Activated B cell treated with CpG ODN at 0.5 μM for 24 hours (primary cell): ENCODE data around the gene SMIM9. TPM values are rescaled to one million over a fixed set of nuclear protein-coding genes. Genes with fewer than 3 reads are reported as not detected.
A peak's percentile ranks its signal among the peaks of the same experiment; 100 is the strongest.
"Not testable (repeated sequence)": the region's sequence is repeated elsewhere in the genome, so short reads cannot be mapped to it uniquely, and the experiment has no call there.

ENCODE experiments used
- ATAC-seq: fragments of 200-7000 bp; cut with Tn5 transposase; one replicate; pipeline ENCODE4 v1.10.0; 2021; ENCODE audit warnings: low read depth, mild to moderate bottlenecking, moderate library complexity
- CTCF ChIA-PET: fragments of 350-600 bp; sonication (Branson Sonifier 250); formaldehyde crosslinking; loops from one replicate; lab custom pipeline; 2021; ENCODE audit warnings: antibody characterized with exemption; lab: Charles Lee
- POLR2A ChIA-PET: fragments of 350-600 bp; sonication (Branson Sonifier 250); formaldehyde crosslinking; loops from one replicate; lab custom pipeline; 2021; ENCODE audit warnings: antibody characterized with exemption; lab: Charles Lee
- DNase-seq: peaks from one replicate; pipeline ENCODE4 v3.0.0; 2022
- H3K27ac Mint-ChIP-seq: one replicate; pipeline ENCODE4 v1.8.0; 2020; ENCODE audit warnings: mixed read lengths
- H3K27me3 Mint-ChIP-seq: one replicate; pipeline ENCODE4 v1.8.0; 2021; ENCODE audit warnings: mixed read lengths
- H3K36me3 Mint-ChIP-seq: one replicate; pipeline ENCODE4 v1.8.0; 2021; ENCODE audit warnings: low read depth, mixed read lengths
- H3K4me1 Mint-ChIP-seq: one replicate; pipeline ENCODE4 v1.8.0; 2021; ENCODE audit warnings: mixed read lengths
- H3K4me3 Mint-ChIP-seq: one replicate; pipeline ENCODE4 v1.8.0; 2020; ENCODE audit warnings: mild to moderate bottlenecking, mixed read lengths
- H3K9me3 Mint-ChIP-seq: one replicate; pipeline ENCODE4 v1.8.0; 2020; ENCODE audit warnings: mixed read lengths
- intact Hi-C: fragments of 100-400 bp; cut with micrococcal nuclease; formaldehyde crosslinking; loops from one replicate; pipeline ENCODE4 v1.15.1; 2024
- total RNA-seq: library from RNA; stranded (reverse); gene quantifications from 2 replicates; pipeline ENCODE4 v1.2.3, GENCODE V29; 2022
- TF ChIP-seq, protein P1 (sequence below): fragments of 200-600 bp; IDR thresholded peaks from one replicate; pipeline ENCODE4 v1.8.0; 2022; ENCODE audit warnings: antibody characterized with exemption, mild to moderate bottlenecking

The SMIM9 gene
- total RNA-seq, 1 donor from 2014 or later: not detected

DNA sequence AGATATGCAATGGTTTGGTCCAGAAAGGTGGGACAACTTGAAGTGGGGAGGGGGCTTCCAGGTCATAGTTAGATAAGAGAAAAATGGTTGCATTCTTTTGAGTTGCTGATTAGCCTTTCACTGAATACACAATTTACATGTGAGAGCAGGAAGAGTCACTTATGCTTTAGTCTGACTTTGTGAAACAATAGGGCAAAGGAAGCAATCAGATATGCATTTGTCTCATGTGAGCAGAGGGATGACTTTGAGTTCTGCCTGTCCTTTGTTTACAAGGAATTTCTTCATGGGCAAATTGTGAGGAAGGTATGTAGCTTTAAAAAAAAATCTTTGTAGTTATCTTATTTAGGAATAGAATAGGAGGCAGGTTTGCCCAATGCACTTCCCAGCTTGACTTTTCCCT, 12.9 kb downstream of the SMIM9 start:
- Mint-ChIP-seq H3K9me3 (no peaks in the 10 kb centered on the region), H3K27me3 (no peaks in the 10 kb centered on the region), H3K4me3 (no peak overlapping the region), H3K27ac (no peak overlapping the region), H3K4me1 (peaks cover 18% of the 10 kb centered on the region), H3K36me3 (no peaks in the 10 kb centered on the region)
- DNase-seq: no peak
- intact Hi-C loops: no loop called here
- ChIA-PET CTCF (interaction anchor here (0.9 kb wide), 1 partner anchor 19 kb away, joined by 4 read pairs; no protein-coding TSS in a partner anchor), POLR2A (no interaction called here)
- ATAC-seq: no peak
- TF ChIP-seq, protein P1, sequence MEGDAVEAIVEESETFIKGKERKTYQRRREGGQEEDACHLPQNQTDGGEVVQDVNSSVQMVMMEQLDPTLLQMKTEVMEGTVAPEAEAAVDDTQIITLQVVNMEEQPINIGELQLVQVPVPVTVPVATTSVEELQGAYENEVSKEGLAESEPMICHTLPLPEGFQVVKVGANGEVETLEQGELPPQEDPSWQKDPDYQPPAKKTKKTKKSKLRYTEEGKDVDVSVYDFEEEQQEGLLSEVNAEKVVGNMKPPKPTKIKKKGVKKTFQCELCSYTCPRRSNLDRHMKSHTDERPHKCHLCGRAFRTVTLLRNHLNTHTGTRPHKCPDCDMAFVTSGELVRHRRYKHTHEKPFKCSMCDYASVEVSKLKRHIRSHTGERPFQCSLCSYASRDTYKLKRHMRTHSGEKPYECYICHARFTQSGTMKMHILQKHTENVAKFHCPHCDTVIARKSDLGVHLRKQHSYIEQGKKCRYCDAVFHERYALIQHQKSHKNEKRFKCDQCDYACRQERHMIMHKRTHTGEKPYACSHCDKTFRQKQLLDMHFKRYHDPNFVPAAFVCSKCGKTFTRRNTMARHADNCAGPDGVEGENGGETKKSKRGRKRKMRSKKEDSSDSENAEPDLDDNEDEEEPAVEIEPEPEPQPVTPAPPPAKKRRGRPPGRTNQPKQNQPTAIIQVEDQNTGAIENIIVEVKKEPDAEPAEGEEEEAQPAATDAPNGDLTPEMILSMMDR: no peak

DNA sequence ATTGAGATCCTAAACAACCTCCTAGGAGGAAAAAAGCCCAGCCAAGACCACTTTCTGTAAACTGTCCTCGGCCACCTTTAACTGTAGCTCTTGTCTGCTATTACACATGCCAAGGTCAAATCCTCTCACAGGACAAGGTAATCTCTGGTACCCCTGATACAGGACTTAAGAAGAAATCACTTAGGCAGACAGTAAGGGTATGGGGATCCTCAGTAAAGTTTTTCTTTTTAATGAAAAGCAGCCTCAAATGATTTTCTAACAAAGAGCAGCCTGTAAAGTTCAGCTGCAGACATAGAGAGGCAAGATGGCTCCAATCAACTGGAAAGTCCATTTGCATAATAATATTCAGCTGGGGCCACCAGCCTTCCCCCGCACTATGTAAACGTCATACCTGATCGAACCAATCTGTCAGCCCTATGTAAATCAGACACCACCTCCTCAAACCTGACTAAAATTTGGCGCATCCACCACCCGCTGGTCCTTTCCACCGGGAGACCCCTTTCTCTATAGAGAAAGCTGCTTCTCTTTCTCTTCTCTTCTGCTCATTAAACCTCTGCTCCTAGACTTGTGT, 14.6 kb downstream of the SMIM9 start:
- no peak for DNase-seq
- peaks cover 18% of the 10 kb centered on the region for H3K4me1 Mint-ChIP-seq
- H3K27me3 Mint-ChIP-seq: no peaks in the 10 kb centered on the region
- H3K36me3 Mint-ChIP-seq: no peaks in the 10 kb centered on the region
- peak; percentile 95 for ATAC-seq
- ChIA-PET POLR2A (interaction anchor here (1.0 to 1.4 kb wide), 3 partner anchors 8 to 69 kb away, joined by 4 to 7 read pairs (median 5); partner anchors contain the start of genes DKC1 and GAB3), CTCF (no interaction called here)
- H3K27ac Mint-ChIP-seq: peak overlapping the region; percentile 84
- TF ChIP-seq, protein P1: no peak
- intact Hi-C loops: loop anchor here (1.0 kb wide), 2 partner anchors 15 to 58 kb away; partner anchors contain the start of genes DKC1 and MPP1
- no peaks in the 10 kb centered on the region for H3K9me3 Mint-ChIP-seq
- H3K4me3 Mint-ChIP-seq: peak overlapping the region; percentile 53

DNA sequence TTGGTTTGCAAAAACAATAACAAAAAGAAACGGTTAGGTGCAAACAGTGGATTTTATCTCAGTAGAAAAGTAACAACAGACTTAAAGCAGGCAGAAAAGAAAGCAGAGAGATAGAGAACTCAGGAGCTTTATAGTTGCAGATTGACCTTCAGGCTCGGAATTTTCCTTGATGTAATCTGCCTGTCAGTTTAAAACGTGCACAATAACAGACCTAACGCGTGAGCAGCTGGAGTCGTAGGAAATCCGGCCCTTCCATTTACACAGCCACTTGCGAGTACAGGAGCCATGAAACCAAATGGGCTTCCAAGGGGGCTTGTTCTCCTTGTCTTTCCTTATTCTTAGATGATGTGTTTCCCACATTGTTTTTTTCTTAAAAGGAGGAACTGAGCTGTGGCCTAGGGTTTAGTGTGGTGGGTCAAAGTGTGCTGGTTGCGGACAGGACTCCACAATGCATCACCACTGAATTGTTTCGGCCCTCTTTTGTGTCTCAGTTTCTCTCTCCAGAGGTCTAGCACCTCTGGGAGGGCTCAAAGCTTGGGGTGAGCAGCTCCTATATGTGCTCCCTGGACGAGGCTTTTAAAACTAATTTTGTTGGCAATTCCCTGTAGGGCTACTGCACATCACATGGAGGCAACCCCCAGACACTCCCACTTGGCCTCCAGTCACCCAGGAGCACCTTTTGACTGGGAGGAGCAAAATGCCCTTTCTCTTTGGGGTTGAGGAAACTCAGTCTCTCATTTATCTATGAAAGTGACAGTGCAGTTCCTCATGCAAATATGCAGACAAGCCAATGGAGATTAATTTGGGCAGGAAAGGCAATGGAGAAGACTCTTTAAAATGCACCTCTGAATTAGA, 15.3 kb downstream of the SMIM9 start:
- Mint-ChIP-seq H3K4me3 (peak overlapping the region; percentile 46), H3K9me3 (no peaks in the 10 kb centered on the region), H3K4me1 (peaks cover 18% of the 10 kb centered on the region), H3K36me3 (no peaks in the 10 kb centered on the region), H3K27me3 (no peaks in the 10 kb centered on the region), H3K27ac (peak overlapping the region; percentile 84)
- ATAC-seq (peak; percentile 51), DNase-seq (no peak)
- intact Hi-C loops: no loop called here
- TF ChIP-seq, protein P1: no peak
- CTCF ChIA-PET: interaction anchor here (0.7 kb wide), 1 partner anchor 70 kb away, joined by 3 read pairs; no protein-coding TSS in a partner anchor
- POLR2A ChIA-PET: interaction anchor here (0.9 to 1.4 kb wide), 5 partner anchors 9 to 272 kb away, joined by 3 to 7 read pairs (median 4); partner anchors contain the start of genes DKC1, GAB3, IKBKG and MPP1

DNA sequence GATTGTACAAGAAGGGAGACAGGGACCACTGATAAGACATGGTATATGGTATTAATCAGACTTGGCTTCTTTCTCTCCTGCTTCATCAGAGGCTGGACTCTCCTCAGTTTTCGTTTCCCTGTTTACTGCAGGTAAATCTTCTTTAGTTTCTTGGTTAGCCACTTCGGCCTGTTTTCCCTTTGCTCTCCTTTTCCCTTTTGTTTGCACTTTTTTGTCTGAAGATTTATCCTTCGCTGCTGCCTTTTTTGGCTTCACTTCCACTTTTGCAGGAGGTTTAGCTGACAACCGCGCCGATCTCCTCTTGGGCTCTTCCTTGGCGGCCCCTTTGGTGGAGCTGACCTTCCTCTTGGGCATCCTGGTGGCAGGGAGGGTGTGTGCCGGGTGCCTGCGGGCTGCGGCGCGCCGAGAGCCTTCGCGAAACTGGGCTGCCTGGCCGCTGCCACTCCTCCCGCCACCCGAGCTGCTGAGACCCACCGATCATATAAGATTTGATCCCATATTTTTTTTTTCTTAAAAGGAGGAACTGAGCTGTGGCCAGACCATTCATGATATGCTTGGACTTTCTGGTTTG, 17.3 kb downstream of the SMIM9 start:
- CTCF ChIA-PET, ATAC-seq, DNase-seq, H3K9me3 Mint-ChIP-seq, H3K4me3 Mint-ChIP-seq, H3K36me3 Mint-ChIP-seq, H3K27ac Mint-ChIP-seq, intact Hi-C loops, H3K27me3 Mint-ChIP-seq, POLR2A ChIA-PET: not testable (repeated sequence)
- H3K4me1 Mint-ChIP-seq: peaks cover 18% of the 10 kb centered on the region

DNA sequence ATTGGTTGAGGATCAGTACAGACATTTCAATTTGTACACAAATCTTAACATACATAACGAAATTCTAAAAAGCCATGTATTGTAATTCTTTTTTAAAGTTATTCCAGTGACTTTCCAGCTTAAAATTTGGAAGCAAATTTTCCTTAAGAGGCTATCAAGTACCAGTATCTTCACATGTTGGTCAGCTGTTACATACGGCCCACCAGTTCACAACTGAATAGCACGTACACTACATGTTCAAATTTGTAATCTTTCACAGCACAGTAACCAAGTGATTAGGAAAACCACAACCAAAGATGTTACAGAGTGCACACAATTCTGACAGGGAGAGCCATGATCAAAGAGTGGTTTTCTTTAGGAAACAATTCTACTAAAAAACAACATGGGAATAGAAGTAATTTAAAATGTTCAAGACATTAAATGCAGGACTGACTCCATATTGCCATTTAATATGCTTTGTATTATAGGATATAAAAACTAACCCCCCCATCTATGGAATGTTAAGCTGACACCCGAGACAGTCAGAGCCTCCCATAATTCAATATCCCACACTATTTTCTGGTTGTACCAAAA, 18.1 kb downstream of the SMIM9 start:
- H3K27ac Mint-ChIP-seq, DNase-seq, H3K4me3 Mint-ChIP-seq, H3K9me3 Mint-ChIP-seq, H3K36me3 Mint-ChIP-seq, H3K27me3 Mint-ChIP-seq, ATAC-seq, intact Hi-C loops, POLR2A ChIA-PET, CTCF ChIA-PET: not testable (repeated sequence)
- peaks cover 18% of the 10 kb centered on the region for H3K4me1 Mint-ChIP-seq
